ENCODE data around the gene MTERF1.
"Not testable (repeated sequence)": the region's sequence is repeated elsewhere in the genome, so short reads cannot be mapped to it uniquely, and the experiment has no call there.

MTERF1 gene

GRCh38 chr7:91893699-91894098 is 13.2 kb upstream of the MTERF1 start:
- not testable (repeated sequence) for H3K27me3 Mint-ChIP-seq; H3K4me1 Mint-ChIP-seq (ENCODE audit: low read depth); H3K36me3 Mint-ChIP-seq; H3K4me3 Mint-ChIP-seq; H3K27ac Mint-ChIP-seq; H3K9me3 Mint-ChIP-seq (ENCODE audit: low read depth)

- Mint-ChIP-seq H3K27ac (no peak overlapping the region), H3K4me1 (ENCODE audit: low read depth) (no peaks in the 10 kb centered on the region), H3K27me3 (peaks cover 5% of the 10 kb centered on the region), H3K36me3 (no peaks in the 10 kb centered on the region), H3K4me3 (no peak overlapping the region), H3K9me3 (ENCODE audit: low read depth) (no peaks in the 10 kb centered on the region)
Observed at GRCh38 chr7:91892821-91893340, 12.4 kb upstream of the MTERF1 start.

- H3K4me1 Mint-ChIP-seq (ENCODE audit: low read depth), result no peaks in the 10 kb centered on the region
- no peak overlapping the region for H3K4me3 Mint-ChIP-seq
- H3K27ac Mint-ChIP-seq, result no peak overlapping the region
- H3K9me3 Mint-ChIP-seq (ENCODE audit: low read depth), result no peaks in the 10 kb centered on the region
- peaks cover 5% of the 10 kb centered on the region for H3K27me3 Mint-ChIP-seq
- no peaks in the 10 kb centered on the region for H3K36me3 Mint-ChIP-seq
Observed at GRCh38 chr7:91892099-91892705, 11.7 kb upstream of the MTERF1 start.

- not testable (repeated sequence) for H3K36me3 Mint-ChIP-seq; H3K4me3 Mint-ChIP-seq; H3K27ac Mint-ChIP-seq; H3K27me3 Mint-ChIP-seq; H3K9me3 Mint-ChIP-seq (ENCODE audit: low read depth); H3K4me1 Mint-ChIP-seq (ENCODE audit: low read depth)
Observed at GRCh38 chr7:91888271-91889175, 8.0 kb upstream of the MTERF1 start.

- H3K27me3 Mint-ChIP-seq; H3K4me3 Mint-ChIP-seq; H3K36me3 Mint-ChIP-seq; H3K9me3 Mint-ChIP-seq (ENCODE audit: low read depth); H3K4me1 Mint-ChIP-seq (ENCODE audit: low read depth); H3K27ac Mint-ChIP-seq: not testable (repeated sequence)
Observed at GRCh38 chr7:91887336-91888213, 7.1 kb upstream of the MTERF1 start.

- H3K4me1 Mint-ChIP-seq (ENCODE audit: low read depth), result peaks cover 22% of the 10 kb centered on the region
- no peak overlapping the region for H3K27ac Mint-ChIP-seq
- H3K27me3 Mint-ChIP-seq, result no peaks in the 10 kb centered on the region
- H3K9me3 Mint-ChIP-seq (ENCODE audit: low read depth), result no peaks in the 10 kb centered on the region
- H3K36me3 Mint-ChIP-seq, result peaks cover 5% of the 10 kb centered on the region
- no peak overlapping the region for H3K4me3 Mint-ChIP-seq
Observed at GRCh38 chr7:91883676-91884362, 3.3 kb upstream of the MTERF1 start.

- Mint-ChIP-seq H3K27ac (peak overlapping the region; percentile 95), H3K36me3 (peaks cover 25% of the 10 kb centered on the region), H3K4me3 (peak overlapping the region; percentile 97), H3K9me3 (ENCODE audit: low read depth) (no peaks in the 10 kb centered on the region), H3K27me3 (no peaks in the 10 kb centered on the region), H3K4me1 (ENCODE audit: low read depth) (peaks cover 46% of the 10 kb centered on the region)
Observed at GRCh38 chr7:91880016-91880412, 488 bp downstream of the MTERF1 start.

GRCh38 chr7:91876391-91877133 is 3.9 kb downstream of the MTERF1 start:
- Mint-ChIP-seq H3K9me3 (ENCODE audit: low read depth) (no peaks in the 10 kb centered on the region), H3K36me3 (peaks cover 34% of the 10 kb centered on the region), H3K27ac (no peak overlapping the region), H3K4me1 (ENCODE audit: low read depth) (peaks cover 46% of the 10 kb centered on the region), H3K4me3 (no peak overlapping the region), H3K27me3 (no peaks in the 10 kb centered on the region)

GRCh38 chr7:91875851-91876250 is 4.7 kb downstream of the MTERF1 start:
- Mint-ChIP-seq H3K4me1 (ENCODE audit: low read depth) (peaks cover 44% of the 10 kb centered on the region), H3K36me3 (peaks cover 38% of the 10 kb centered on the region), H3K27ac (no peak overlapping the region), H3K4me3 (no peak overlapping the region), H3K27me3 (no peaks in the 10 kb centered on the region), H3K9me3 (ENCODE audit: low read depth) (no peaks in the 10 kb centered on the region)

GRCh38 chr7:91872928-91873327 is 7.6 kb downstream of the MTERF1 start:
- Mint-ChIP-seq H3K27ac (no peak overlapping the region), H3K36me3 (peaks cover 36% of the 10 kb centered on the region), H3K4me3 (no peak overlapping the region), H3K4me1 (ENCODE audit: low read depth) (peaks cover 22% of the 10 kb centered on the region), H3K9me3 (ENCODE audit: low read depth) (no peaks in the 10 kb centered on the region), H3K27me3 (no peaks in the 10 kb centered on the region)

GRCh38 chr7:91872069-91872468 is 8.4 kb downstream of the MTERF1 start:
- Mint-ChIP-seq H3K27ac (no peak overlapping the region), H3K4me3 (no peak overlapping the region), H3K27me3 (no peaks in the 10 kb centered on the region), H3K4me1 (ENCODE audit: low read depth) (peaks cover 15% of the 10 kb centered on the region), H3K36me3 (peaks cover 29% of the 10 kb centered on the region), H3K9me3 (ENCODE audit: low read depth) (no peaks in the 10 kb centered on the region)

- Mint-ChIP-seq H3K9me3 (ENCODE audit: low read depth) (no peaks in the 10 kb centered on the region), H3K4me1 (ENCODE audit: low read depth) (peaks cover 12% of the 10 kb centered on the region), H3K4me3 (no peak overlapping the region), H3K36me3 (peaks cover 19% of the 10 kb centered on the region), H3K27ac (no peak overlapping the region), H3K27me3 (no peaks in the 10 kb centered on the region)
Observed at GRCh38 chr7:91869661-91870060, 10.8 kb downstream of the MTERF1 start.

- Mint-ChIP-seq H3K36me3 (peaks cover 14% of the 10 kb centered on the region), H3K4me1 (ENCODE audit: low read depth) (peaks cover 12% of the 10 kb centered on the region), H3K27me3 (no peaks in the 10 kb centered on the region)
Observed at GRCh38 chr7:91866599-91867148, 13.8 kb downstream of the MTERF1 start.

GRCh38 chr7:91865511-91865910 is 15.0 kb downstream of the MTERF1 start:
- Mint-ChIP-seq H3K36me3 (peaks cover 10% of the 10 kb centered on the region), H3K4me1 (ENCODE audit: low read depth) (peaks cover 9% of the 10 kb centered on the region), H3K27ac (no peak overlapping the region), H3K9me3 (ENCODE audit: low read depth) (peaks cover 4% of the 10 kb centered on the region), H3K4me3 (no peak overlapping the region), H3K27me3 (no peaks in the 10 kb centered on the region)

More at GRCh38 chr7:91866599-91867148, 13.8 kb downstream of the MTERF1 start:
- H3K4me3 Mint-ChIP-seq, result no peak overlapping the region
- no peak overlapping the region for H3K27ac Mint-ChIP-seq
- H3K9me3 Mint-ChIP-seq (ENCODE audit: low read depth), result peaks cover 4% of the 10 kb centered on the region

Data from activated naive CD8-positive, alpha-beta T cell (primary cell).